ENCODE measurements around the gene DNAJC11.

Gene DNAJC11

DNA sequence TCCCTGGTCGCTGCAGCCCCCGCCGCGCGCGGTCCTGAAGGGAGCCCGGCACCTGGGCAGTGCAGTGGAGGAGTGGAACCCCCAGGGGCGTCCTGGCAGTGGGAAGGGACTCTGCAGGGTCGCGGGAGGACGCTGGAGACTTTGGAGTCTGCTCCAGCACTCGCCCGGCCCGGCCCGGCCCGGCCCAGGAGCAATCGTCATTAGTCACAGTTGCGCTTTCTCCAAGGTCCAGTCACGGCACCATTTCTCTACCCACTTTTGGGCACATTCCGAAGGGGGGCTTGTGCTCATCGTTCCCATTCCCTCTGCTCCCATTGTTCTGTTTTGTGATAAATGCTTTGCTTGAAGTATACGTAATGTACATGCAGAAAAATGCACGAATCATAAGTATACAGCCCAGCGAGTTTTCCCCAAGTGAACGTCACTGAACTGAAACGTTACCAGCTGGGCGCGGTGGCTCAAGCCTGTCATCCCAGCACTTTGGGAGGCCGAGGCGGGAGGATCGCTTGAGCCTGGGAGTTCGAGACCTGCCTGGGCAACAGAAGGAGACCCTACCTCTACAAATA lies 75.9 kb downstream of the DNAJC11 start:
- H3K4me3 ChIP-seq (ENCODE audit: low read length): peak overlapping the region; percentile 72
- DNase-seq (ENCODE audit: low read depth): peak; percentile 79
- TF ChIP-seq, protein P1, sequence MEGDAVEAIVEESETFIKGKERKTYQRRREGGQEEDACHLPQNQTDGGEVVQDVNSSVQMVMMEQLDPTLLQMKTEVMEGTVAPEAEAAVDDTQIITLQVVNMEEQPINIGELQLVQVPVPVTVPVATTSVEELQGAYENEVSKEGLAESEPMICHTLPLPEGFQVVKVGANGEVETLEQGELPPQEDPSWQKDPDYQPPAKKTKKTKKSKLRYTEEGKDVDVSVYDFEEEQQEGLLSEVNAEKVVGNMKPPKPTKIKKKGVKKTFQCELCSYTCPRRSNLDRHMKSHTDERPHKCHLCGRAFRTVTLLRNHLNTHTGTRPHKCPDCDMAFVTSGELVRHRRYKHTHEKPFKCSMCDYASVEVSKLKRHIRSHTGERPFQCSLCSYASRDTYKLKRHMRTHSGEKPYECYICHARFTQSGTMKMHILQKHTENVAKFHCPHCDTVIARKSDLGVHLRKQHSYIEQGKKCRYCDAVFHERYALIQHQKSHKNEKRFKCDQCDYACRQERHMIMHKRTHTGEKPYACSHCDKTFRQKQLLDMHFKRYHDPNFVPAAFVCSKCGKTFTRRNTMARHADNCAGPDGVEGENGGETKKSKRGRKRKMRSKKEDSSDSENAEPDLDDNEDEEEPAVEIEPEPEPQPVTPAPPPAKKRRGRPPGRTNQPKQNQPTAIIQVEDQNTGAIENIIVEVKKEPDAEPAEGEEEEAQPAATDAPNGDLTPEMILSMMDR (conservative IDR thresholded peaks at IDR 0.05; ENCODE audit: low read length): no peak

DNA sequence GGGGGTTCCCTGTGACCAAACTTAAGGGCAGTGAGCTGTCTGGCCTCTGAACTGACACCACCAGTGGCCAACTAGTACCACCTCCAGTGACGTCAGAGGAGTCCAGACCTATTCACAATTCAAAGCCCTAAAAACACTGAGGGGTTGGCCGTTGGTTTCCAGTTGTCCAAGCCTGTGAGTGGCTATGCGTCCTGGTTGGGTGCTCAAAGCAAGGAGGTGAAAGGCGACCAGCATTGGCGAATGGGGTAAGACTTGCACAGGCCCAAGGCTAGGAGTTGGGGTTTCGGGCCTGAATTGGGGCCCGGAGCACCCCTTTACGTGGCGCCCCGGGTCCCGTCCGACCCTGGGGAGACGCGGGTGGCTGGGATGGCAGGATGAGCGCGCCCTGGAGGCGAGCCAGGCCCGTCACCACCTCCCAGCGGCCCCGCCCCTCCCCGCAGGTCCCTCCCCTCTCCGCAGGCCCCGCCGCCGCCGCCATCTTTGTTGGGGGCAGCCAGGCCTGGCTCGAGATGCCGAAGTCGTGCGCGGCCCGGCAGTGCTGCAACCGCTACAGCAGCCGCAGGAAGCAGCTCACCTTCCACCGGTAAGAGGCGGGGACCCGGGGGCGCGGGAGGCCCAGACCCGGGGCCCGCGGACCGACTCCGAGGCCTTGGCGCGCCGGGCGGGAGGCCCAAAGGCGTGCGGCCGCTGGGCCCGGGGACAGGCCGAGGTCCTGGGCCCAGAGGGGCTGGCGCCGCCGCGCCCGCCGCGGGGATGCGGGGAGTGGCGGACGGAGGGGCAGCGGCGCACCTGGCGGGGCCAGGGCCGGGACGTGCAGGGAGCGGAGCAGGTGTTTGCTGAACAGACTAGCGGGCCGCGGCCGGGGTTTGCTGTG lies 76.7 kb downstream of the DNAJC11 start, which contains the start of gene THAP3:
THAP3 (plus strand) TSS at position 159 of the 874 bp plus-strand sequence; CDS start at position 510, 351 bp downstream.
- peak within 1 kb of the TSS; percentile 72 for H3K4me3 ChIP-seq (ENCODE audit: low read length)
- DNase-seq (ENCODE audit: low read depth): peak; percentile 85
- TF ChIP-seq, protein P1 (conservative IDR thresholded peaks at IDR 0.05; ENCODE audit: low read length): no peak

DNA sequence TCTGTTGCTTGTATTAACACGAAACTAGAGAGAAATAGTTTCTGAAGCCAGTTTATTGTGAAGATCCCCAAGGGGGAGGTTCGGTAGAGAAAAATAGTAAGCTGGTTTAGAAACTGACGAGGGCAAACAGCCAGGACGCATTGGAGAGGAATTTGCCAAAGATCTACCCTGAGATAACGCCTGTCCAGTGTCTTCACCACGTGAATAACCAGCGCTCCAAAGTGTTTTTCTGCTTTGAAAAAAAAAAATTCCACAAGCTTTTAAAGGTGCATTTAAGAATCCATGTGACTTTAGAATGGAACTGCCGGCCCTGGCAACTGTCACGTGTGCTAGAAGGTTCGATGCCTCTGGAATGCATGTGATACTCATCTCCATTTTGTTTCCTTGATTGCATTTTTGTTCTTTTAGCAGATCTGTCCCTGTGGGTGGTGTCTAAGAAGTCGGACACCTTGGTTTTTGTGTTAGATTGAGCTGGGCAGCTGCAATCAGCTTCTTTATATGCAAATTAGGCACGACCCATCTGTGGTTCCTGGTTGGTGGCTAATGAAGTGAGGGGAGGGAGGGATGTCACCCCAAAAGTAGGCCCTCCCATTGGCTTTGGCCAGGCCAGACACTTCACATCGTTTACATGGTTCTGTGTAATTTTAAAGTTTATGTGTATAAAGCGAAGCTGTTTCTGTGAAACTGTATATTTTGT lies 78.2 kb downstream of the DNAJC11 start:
- no peak for DNase-seq (ENCODE audit: low read depth)
- no peak overlapping the region for H3K4me3 ChIP-seq (ENCODE audit: low read length)
- TF ChIP-seq, protein P1 (conservative IDR thresholded peaks at IDR 0.05; ENCODE audit: low read length): no peak

DNA sequence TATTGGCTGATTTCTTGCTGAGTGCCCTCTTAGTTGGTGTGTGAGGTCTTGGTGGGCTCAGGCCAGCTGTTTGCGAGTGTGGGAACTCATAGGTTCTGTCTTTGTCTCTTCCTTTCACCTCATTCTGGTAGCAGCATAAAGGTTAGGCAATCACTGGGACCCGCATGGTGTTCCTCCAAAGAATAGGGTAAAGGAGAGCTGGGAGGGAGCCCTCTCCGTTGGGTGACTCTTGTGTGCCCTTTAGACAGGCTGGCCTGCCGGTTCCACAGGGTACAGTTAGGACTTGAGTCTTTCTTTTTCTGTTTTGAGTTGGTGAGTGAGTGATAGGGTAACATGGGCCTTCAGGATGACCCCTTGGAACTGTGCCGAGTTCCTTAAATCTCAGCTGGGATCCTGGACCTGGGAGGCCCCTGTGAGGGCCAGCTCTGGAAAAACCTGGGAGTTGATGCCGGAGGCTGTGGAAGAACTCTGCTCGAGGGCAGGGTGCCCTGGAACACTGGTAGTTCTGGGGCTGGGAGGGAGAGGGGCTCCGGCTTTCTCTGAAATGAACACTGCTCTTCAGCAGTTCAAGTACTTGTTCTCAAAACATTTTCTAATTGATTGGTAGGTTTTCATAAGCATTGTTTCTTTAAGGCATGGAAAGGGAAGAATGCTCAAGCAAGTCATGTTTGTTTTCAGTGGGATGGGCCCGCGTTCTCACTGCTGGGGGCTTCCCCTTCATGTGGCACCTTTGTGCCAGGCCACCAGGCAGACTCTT lies 79.0 kb downstream of the DNAJC11 start:
- H3K4me3 ChIP-seq (ENCODE audit: low read length): no peak overlapping the region
- TF ChIP-seq, protein P1 (conservative IDR thresholded peaks at IDR 0.05; ENCODE audit: low read length): no peak
- DNase-seq (ENCODE audit: low read depth): no peak

DNA sequence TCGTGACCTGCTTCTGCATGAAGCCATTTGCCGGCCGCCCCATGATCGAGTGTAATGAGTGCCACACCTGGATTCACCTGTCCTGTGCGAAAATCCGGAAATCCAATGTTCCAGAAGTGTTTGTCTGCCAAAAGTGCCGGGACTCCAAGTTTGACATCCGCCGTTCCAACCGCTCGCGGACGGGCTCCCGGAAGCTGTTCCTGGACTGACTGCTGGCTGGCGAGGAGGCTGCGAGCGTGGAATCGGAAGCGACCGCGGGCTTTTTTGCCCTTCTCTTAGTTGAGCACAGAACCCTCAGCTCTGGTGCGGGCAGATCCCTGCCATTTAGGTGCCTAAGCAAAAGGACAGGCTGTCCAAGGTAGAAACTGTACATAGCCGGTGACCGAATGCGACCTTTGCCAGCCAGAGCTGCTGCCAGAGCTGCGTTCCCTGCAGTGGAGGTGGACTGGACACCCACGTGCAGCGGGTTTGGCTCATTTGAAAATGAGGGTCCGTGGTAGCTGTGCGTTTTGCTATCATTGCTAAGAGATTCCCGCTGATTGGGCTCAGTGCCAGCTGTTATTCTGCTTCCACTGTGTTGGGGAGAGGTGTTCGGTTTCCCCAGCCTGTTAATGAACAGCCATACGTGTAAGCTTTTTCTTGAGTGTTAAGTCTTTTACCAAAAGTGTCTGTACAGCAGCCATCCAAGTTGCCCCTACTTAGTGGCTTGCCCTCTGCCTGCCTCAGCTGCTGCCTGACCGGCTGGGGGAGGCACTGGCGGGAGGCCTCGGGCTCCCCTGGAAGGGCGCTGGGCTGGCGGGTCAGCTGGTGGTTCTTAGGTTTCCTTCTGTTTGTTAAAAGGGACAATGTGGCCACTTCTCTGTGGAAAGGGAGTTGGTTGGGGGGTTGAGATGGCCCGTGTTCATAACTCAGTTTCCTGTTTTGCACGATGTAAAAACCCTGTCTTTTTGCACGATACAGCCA lies 79.9 kb downstream of the DNAJC11 start:
- H3K4me3 ChIP-seq (ENCODE audit: low read length): no peak overlapping the region
- DNase-seq (ENCODE audit: low read depth): no peak
- TF ChIP-seq, protein P1 (conservative IDR thresholded peaks at IDR 0.05; ENCODE audit: low read length): no peak

DNA sequence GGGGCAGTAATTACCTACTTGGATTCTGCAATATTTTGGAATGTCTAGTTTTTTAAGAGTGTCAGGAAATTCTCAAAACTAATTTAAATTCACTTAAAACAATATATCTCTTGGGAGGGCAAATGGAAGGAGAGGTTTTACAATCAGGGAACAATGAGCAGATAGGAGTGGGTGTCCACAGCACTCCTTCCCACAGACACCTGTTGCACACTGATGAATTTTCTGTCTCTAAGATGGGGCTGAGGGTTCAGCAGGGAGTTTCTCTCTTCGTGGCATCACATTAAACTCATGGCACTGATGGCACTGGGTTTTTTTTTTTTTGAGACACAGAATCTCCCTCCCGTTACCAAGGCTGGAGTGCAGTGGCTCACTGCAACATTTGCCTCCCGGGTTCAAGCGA lies 82.6 kb downstream of the DNAJC11 start:
- TF ChIP-seq, protein P1 (conservative IDR thresholded peaks at IDR 0.05; ENCODE audit: low read length): no peak
- DNase-seq (ENCODE audit: low read depth): no peak
- H3K4me3 ChIP-seq (ENCODE audit: low read length): no peak overlapping the region
